ENCODE data around the gene MFRP.

- TF ChIP-seq CTCF (IDR thresholded peaks at IDR 0.05) (no peak), POLR2AphosphoS5 (IDR thresholded peaks at IDR 0.05; ENCODE audit: low read depth, low read length) (no peak), REST (IDR thresholded peaks at IDR 0.05; ENCODE audit: insufficient read depth in 1 of 2, low read depth in 2 of 2, low read length in 1 of 2) (no peak), TCF7L2 (IDR thresholded peaks at IDR 0.05; ENCODE audit: low read depth, low read length) (no peak)
Measured at GRCh38 chr11:119368121-119369034, 21.9 kb upstream of the MFRP start.
